Stimulated activated naive CD8-positive, alpha-beta T cell treated with anti-CD3 and anti-CD28 coated beads, Interleukin-15, Interleukin-2, amounts not matched to agents 100 ng/mL and 50 ng/mL, for 24 hours (primary cell): Measurements from ENCODE around the gene SMAD7.

Experiments used
- H3K27ac Mint-ChIP-seq: one replicate; pipeline ENCODE4 v1.8.0; 2021; ENCODE audit warnings: mild to moderate bottlenecking, mixed read lengths
- H3K27me3 Mint-ChIP-seq: one replicate; pipeline ENCODE4 v1.8.0; 2021; ENCODE audit warnings: mixed read lengths
- H3K36me3 Mint-ChIP-seq: one replicate; pipeline ENCODE4 v1.8.0; 2021; ENCODE audit warnings: low read depth, mixed read lengths
- H3K4me1 Mint-ChIP-seq: one replicate; pipeline ENCODE4 v1.8.0; 2021; ENCODE audit warnings: low read depth, mixed read lengths
- H3K4me3 Mint-ChIP-seq: one replicate; pipeline ENCODE4 v1.8.0; 2021; ENCODE audit warnings: mild to moderate bottlenecking, mixed read lengths
- H3K9me3 Mint-ChIP-seq: one replicate; pipeline ENCODE4 v1.8.0; 2021; ENCODE audit warnings: mixed read lengths

SMAD7 gene

GRCh38 chr18:48917579-48918517 is 32.9 kb downstream of the SMAD7 start:
- H3K4me3 Mint-ChIP-seq: no peak overlapping the region
- H3K27me3 Mint-ChIP-seq: no peaks in the 10 kb centered on the region
- no peak overlapping the region for H3K27ac Mint-ChIP-seq
- peaks cover 19% of the 10 kb centered on the region for H3K36me3 Mint-ChIP-seq
- H3K9me3 Mint-ChIP-seq: no peaks in the 10 kb centered on the region
- peaks cover 15% of the 10 kb centered on the region for H3K4me1 Mint-ChIP-seq

GRCh38 chr18:48915626-48916425 is 34.9 kb downstream of the SMAD7 start:
- Mint-ChIP-seq H3K4me3 (no peak overlapping the region), H3K36me3 (peaks cover 8% of the 10 kb centered on the region), H3K9me3 (no peaks in the 10 kb centered on the region), H3K4me1 (peaks cover 1% of the 10 kb centered on the region), H3K27me3 (no peaks in the 10 kb centered on the region), H3K27ac (no peak overlapping the region)

GRCh38 chr18:48914581-48915251 is 36.0 kb downstream of the SMAD7 start:
- Mint-ChIP-seq H3K27ac (no peak overlapping the region), H3K36me3 (no peaks in the 10 kb centered on the region), H3K27me3 (no peaks in the 10 kb centered on the region), H3K4me3 (no peak overlapping the region), H3K9me3 (no peaks in the 10 kb centered on the region), H3K4me1 (peaks cover 10% of the 10 kb centered on the region)

DNA sequence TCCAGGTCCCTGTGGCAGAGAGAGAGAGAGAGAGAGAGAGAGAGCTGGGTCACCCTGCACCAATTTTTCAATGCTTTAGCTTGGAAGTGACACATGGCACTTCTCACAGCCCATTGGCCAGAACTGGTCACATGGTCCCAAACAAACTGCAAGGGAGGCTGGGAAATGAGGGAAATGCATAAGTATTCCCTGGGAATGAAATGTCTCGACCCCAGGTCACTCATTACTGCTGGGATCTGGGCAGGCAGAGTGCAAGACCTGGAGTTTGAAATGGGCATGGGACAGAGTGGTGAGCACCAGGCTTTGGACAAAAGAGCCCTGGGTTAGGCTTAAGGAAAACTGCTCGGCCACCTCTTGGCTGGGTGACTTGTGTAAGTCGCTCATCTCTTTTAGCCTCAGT is 37.0 kb downstream of the SMAD7 start:
- H3K27ac Mint-ChIP-seq: no peak overlapping the region
- no peaks in the 10 kb centered on the region for H3K9me3 Mint-ChIP-seq
- no peaks in the 10 kb centered on the region for H3K36me3 Mint-ChIP-seq

DNA sequence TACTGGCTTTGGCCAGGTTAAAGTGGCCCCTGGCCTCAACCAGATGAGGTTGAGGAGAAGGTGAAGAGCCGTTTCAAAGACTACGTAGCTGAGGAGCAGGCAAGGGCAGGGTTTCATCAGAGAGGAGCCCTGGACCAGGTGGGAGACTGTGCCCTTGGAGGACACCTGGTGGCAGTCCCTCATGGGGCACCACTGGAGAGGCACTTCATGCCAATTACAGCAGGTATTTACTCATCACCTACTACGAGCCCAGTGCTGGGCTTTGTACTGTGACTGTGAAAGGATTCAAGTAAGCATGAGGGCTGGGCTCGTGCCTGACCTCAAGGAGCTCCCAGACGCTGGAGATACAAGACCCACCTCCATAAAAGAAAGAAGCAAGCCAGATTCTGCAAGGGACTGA is 37.6 kb downstream of the SMAD7 start:
- peaks cover 20% of the 10 kb centered on the region for H3K4me1 Mint-ChIP-seq
- H3K36me3 Mint-ChIP-seq: no peaks in the 10 kb centered on the region
- no peak overlapping the region for H3K4me3 Mint-ChIP-seq
- no peaks in the 10 kb centered on the region for H3K27me3 Mint-ChIP-seq
- H3K27ac Mint-ChIP-seq: no peak overlapping the region
- H3K9me3 Mint-ChIP-seq: no peaks in the 10 kb centered on the region

More for the DNA sequence above, 37.0 kb downstream of the SMAD7 start:
- Mint-ChIP-seq H3K4me1 (peaks cover 17% of the 10 kb centered on the region), H3K4me3 (no peak overlapping the region), H3K27me3 (no peaks in the 10 kb centered on the region)

DNA sequence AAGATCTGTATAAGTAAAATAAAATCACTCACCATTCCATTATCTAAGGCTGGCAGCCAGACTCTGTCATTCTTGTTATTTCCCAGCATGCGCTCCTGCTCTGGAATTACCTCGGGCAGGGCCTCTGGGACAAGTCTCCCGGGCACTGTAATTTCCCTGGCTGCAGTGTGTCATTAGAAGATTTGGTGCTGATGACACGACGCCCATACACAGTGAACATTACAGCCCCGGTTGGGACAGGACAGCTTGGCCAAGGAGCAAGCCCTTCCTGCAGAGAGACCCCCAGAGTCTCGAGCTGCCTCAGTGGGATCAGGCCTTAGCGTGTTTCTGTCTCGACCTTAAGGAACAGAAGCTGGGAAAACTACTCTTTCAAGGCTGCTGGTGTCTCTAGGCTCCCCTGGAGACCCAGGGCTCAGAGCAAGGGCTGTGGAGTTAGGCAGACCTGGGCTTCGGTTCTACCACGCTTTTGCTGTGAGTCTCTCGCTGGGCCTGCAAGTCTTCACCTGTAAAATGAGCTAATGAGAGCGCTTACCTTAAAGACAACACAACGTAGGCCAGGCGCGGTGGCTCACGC is 39.7 kb downstream of the SMAD7 start:
- no peaks in the 10 kb centered on the region for H3K36me3 Mint-ChIP-seq
- no peaks in the 10 kb centered on the region for H3K27me3 Mint-ChIP-seq

DNA sequence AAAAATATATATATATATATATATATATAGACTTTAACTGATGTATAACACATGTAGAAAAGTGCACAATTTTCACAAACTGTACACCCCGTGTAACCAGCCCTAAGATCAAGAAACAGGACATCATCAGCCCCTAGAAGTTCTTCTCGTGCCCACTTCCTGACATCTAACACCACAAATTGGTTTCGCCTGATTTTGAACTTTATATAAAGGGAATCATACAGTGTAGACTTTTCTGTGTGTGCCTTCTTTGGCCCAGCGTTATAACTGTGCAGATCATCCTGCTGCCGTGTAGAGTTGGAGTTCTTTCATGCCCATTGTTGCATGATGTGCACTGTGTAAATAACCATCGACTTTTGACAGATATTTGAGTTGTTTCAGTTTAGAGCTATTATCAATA is 41.0 kb downstream of the SMAD7 start:
- Mint-ChIP-seq H3K27me3 (no peaks in the 10 kb centered on the region), H3K4me3 (no peak overlapping the region), H3K27ac (no peak overlapping the region), H3K9me3 (peaks cover 8% of the 10 kb centered on the region), H3K36me3 (no peaks in the 10 kb centered on the region), H3K4me1 (peaks cover 20% of the 10 kb centered on the region)

More for the DNA sequence above, 39.7 kb downstream of the SMAD7 start:
- Mint-ChIP-seq H3K4me1 (peaks cover 20% of the 10 kb centered on the region), H3K27ac (no peak overlapping the region), H3K4me3 (no peak overlapping the region), H3K9me3 (no peaks in the 10 kb centered on the region)

- H3K27me3 Mint-ChIP-seq: no peaks in the 10 kb centered on the region
- H3K4me3 Mint-ChIP-seq: no peak overlapping the region
- H3K36me3 Mint-ChIP-seq: peaks cover 6% of the 10 kb centered on the region
- H3K4me1 Mint-ChIP-seq: peaks cover 20% of the 10 kb centered on the region
- H3K9me3 Mint-ChIP-seq: peaks cover 15% of the 10 kb centered on the region
- H3K27ac Mint-ChIP-seq: no peak overlapping the region
Measured at GRCh38 chr18:48908916-48909315, 41.8 kb downstream of the SMAD7 start.

DNA sequence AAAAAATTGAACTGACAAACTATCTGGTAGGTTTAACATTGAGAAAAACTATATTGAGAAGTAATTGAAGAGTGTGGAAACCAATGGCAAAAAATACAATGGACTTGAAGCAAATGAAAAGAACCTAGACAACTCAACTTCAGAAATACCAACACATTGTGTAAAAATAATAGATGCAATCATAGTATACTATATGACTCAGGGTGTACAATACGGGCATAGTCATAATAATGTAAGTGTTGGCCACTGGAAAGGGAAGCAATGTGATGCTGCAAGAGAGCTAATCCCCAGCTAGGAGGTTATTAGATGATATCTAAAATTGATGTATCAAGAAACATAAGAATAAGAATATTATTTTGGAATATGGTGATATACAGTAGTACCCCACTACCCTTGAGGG is 45.3 kb downstream of the SMAD7 start:
- Mint-ChIP-seq H3K36me3 (peaks cover 6% of the 10 kb centered on the region), H3K27me3 (no peaks in the 10 kb centered on the region), H3K9me3 (peaks cover 15% of the 10 kb centered on the region), H3K4me1 (peaks cover 18% of the 10 kb centered on the region), H3K27ac (no peak overlapping the region), H3K4me3 (no peak overlapping the region)

DNA sequence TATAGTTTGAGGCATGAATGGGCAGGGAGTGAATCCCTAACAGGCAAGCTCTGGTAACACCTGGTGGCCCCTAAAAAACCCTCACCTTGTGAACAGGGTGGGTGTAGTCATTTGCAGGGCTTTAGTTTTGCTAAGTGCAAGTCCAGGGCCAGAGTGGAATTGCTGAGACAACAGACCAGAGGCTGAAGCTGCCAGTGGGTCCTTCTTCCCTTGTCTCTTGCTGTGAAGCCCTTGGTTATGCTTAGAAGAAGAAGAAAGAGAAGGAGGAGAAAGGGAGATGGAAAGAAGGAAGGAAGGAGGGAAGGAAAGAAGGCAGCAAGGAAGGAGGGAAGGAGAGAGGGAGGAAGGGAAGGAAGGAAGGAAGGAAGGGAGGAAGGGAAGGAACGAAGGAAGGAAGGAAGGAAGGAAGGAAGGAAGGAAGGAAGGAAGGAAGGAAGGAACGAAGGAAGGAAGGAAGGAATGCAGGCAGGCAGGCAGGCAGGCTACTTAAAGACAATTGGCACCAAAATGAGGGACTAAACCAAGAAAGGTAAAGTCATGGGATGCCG is 45.8 kb downstream of the SMAD7 start:
- no peak overlapping the region for H3K4me3 Mint-ChIP-seq
- H3K36me3 Mint-ChIP-seq: peaks cover 6% of the 10 kb centered on the region
- H3K4me1 Mint-ChIP-seq: peaks cover 18% of the 10 kb centered on the region
- no peak overlapping the region for H3K27ac Mint-ChIP-seq
- H3K9me3 Mint-ChIP-seq: peaks cover 16% of the 10 kb centered on the region
- H3K27me3 Mint-ChIP-seq: no peaks in the 10 kb centered on the region

DNA sequence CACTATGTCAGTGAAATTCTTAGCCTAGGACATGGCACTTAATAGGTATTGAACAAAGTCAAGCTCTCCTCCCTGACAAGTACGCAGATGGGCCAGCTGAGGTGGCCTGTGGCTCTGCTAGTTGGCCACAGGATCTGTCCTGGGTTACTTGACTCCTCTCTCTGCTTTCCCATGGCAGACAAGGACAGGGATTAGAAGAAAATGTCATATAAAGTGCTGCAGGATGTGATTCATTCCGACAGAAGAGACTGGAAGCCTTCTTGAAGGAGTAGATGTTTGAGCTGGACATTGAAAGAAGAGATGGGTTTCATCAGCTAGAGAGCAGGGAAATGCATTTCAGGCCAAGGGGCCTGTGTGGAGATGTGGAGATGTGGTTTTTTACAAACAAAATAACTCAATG is 46.7 kb downstream of the SMAD7 start:
- Mint-ChIP-seq H3K27me3 (no peaks in the 10 kb centered on the region), H3K9me3 (peaks cover 23% of the 10 kb centered on the region), H3K4me1 (peaks cover 18% of the 10 kb centered on the region), H3K4me3 (no peak overlapping the region), H3K36me3 (peaks cover 10% of the 10 kb centered on the region), H3K27ac (no peak overlapping the region)

DNA sequence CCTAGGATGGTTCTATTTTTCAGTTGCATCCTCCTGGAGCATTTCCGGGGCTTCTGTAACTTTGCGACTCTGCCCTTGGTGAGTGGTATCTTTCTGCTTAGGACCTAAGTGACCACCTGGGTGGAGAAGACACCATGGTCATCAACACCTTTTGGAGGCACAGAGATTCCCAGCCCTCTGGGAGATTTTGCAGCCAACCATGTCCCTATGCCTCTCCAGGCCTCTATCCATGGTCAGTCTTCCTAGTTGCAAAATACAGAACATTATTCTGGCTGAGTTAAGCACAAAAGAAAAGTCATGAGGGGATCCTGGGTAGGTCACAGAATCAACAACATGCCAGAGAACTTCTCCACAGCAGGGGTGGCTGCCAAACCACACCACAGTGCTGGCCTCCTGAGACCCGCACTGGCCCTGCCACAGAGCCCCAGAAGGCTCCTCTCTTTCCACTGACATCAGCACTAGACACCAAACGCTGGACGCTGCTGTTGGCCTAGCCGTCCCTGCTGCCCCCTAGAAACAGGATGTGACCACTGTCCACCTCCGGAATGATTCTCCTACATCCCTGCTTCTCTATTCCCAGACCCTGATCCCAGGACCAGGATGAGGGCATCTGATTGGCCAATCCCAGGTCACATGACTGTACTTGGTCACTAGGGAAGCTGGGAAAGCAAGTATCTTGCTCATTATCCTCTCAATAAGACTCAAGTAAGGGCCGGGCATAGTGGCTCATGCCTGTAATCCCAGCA is 47.7 kb downstream of the SMAD7 start:
- peaks cover 10% of the 10 kb centered on the region for H3K36me3 Mint-ChIP-seq
- H3K4me1 Mint-ChIP-seq: peaks cover 12% of the 10 kb centered on the region

DNA sequence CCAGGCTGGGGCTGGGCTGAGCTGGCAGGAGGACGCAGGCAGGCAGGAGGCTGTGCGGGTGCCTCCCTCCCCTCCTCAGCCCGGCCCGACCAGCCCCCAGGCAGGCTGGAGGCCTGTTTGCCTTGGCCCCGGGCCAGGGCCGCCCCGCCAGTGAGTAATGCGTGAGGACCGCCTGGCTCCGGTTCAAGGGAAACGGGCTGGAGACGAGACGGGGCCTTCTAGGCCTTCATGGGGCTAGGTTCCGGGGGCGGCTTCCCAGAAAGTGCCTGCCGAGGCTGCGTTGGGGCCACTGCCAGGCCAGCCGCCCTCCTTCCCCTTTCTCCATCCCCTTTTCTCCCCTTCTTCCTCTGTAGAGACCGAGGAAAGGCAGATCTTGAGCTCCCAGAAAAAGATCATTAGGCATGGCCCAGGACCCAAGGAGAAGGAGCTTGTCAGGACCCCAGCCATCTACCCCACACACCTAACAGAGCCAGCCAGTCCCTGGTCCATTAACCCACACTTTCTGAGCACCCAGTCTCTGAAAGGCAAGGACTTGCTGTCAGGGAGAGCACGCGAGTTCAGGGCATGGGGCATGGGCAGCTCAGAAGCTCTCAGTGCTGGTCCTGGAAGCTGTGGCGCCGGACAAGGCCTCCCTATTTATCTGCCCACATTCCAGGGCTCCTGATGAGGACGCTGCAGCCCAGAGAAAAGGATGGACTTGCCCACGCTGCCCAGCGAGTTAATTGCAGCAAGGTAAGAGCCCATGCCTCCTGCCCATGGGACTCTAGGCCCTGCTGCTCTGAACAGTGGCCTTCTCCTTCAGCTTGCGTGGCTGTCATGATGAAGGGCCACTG is 48.5 kb downstream of the SMAD7 start:
- no peak overlapping the region for H3K27ac Mint-ChIP-seq
- peaks cover 10% of the 10 kb centered on the region for H3K36me3 Mint-ChIP-seq
- H3K27me3 Mint-ChIP-seq: no peaks in the 10 kb centered on the region
- peaks cover 13% of the 10 kb centered on the region for H3K4me1 Mint-ChIP-seq
- no peak overlapping the region for H3K4me3 Mint-ChIP-seq
- peaks cover 23% of the 10 kb centered on the region for H3K9me3 Mint-ChIP-seq

More for the DNA sequence above, 47.7 kb downstream of the SMAD7 start:
- Mint-ChIP-seq H3K4me3 (no peak overlapping the region), H3K27ac (no peak overlapping the region), H3K9me3 (peaks cover 23% of the 10 kb centered on the region), H3K27me3 (no peaks in the 10 kb centered on the region)
